Measurements from ENCODE around the gene CADPS.

Gene CADPS

GRCh38 chr3:62482961-62483360 is 392.3 kb downstream of the CADPS start:
- DNase-seq: no peak

GRCh38 chr3:62481962-62482361 is 393.3 kb downstream of the CADPS start:
- no peak for DNase-seq

- DNase-seq: no peak
These were observed 395.2 kb downstream of the CADPS start for GRCh38 chr3:62480056-62480455.

GRCh38 chr3:62479326-62479725 is 395.9 kb downstream of the CADPS start:
- no peak for DNase-seq

- DNase-seq: no peak
These were observed 399.9 kb downstream of the CADPS start for GRCh38 chr3:62475306-62475705.

DNA sequence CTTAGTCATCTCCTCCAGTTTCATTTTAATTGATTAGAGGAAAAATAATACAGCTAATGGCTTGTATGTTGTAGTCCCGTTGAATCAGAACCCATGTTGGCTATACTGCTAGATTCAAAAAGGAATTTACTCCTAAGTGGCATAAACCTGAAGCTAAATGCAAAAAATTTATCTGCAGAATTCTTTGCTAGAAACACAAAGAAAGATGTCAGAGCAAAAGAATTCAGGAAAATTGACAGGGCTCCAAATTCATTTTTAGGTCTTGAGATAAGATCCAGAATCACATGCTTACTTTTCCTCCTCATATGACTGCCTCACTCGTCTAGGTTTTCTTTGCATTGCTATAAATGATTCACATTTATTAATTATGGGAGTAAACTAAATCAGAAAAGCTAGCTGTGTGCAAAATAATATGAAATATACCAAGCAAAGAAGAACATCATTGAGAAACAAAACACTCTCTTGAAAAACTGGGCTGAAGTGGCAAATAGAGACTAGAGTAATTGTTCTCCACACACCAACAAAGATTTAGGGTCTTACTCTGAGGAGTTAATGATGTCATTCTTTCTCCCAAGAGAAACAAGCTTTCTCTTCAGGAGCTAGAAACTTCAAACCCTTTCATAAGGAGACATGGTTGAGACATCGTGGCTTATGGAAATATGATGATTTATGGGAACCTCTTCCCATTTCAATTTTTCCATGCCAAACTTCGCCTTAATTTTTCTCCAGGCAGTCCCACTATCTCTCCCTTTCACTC is 407.1 kb downstream of the CADPS start:
- no peak for DNase-seq

DNA sequence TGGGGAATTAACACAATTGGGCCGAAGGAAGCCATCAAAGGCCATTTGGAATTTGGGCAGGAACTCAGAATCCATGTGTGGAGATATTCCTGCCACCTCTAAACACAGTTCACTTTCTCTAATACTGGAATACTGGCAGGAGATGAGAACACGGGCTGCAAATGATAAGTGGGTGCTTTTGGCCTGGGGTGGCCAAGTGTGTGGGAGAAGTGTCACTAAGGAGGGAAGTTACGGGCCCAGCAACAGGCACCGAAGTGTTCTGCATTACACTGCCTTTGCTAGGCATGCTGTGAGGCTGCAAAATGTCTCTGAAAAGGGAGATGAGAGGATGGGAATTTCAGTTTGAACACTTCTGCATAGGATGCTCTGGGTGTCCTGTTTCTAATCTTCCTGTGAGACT is 412.4 kb downstream of the CADPS start:
- DNase-seq: no peak

DNA sequence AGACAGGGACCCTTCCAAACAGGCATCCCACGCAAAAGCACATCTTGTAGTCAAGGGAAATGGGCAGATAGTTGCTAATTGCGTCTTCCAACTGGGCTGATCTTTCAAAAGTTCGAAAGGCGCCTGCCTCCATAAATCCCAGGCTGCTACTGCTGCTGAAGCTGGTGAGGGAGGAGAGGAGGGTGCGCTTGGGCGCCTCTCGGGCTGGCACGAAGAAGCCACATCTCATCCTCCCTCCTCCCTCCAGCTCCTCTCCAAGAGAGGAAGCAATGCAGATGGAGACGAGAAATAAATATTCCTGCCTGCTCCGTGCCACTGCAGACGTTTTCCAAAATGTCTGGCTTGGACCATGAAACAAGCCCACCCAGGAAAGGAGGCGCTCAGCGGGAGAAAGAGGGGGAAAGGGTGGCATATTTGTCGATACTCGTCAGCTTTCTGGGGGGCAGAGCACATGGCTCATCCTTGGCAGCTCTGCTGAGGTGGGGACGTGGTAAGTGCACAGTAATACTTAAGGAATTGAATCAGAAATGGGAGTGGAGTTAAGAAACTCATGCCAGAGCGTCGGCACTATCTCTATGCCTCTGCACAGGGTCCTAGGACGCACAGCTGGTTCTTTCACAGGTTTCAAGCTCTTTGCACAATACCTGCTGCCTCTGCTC is 413.0 kb downstream of the CADPS start:
- no peak for DNase-seq

- no peak for DNase-seq
These were observed 420.3 kb downstream of the CADPS start for GRCh38 chr3:62454916-62455315.

GRCh38 chr3:62453448-62453847 is 421.8 kb downstream of the CADPS start:
- no peak for DNase-seq

DNA sequence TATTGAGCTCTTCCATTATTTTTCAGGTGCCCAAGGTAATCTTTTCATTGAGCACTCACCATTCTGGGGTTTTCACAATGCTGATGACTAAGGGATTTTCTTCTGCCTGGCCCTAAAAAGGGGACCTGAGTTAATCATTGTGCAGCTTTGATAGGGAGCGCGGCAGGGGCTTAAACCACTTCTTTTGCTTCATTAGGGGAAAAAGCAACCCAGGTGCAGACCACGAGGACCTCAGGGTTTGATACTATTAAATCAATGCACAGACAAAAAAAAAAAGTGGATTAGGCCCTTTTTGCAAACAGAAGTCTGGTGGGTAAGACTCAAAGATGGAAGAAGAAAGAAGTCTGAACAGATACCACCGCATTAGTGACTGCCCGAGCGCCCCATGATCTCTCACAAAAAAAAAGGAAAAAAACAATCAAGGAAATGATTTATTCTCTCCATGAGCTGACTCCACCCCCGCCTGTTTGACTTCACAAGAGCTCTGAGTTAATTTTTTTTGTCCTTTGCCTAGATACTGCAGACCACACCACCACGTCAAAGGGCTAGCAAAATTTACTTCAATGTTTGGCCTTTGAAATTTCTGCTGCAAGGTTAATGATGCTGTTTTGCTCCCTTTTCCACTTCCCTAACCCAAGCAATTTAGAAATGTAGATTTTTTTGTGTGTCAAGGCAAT is 423.9 kb downstream of the CADPS start:
- no peak for DNase-seq

- DNase-seq: no peak
These were observed 428.8 kb downstream of the CADPS start for GRCh38 chr3:62446337-62446940.

GRCh38 chr3:62445275-62445674 is 429.9 kb downstream of the CADPS start:
- peak in 1 of 2 donors; percentile 19 for DNase-seq

GRCh38 chr3:62439978-62440377 is 435.2 kb downstream of the CADPS start:
- DNase-seq: no peak

- no peak for DNase-seq
These were observed 435.9 kb downstream of the CADPS start for GRCh38 chr3:62439176-62439813.

DNA sequence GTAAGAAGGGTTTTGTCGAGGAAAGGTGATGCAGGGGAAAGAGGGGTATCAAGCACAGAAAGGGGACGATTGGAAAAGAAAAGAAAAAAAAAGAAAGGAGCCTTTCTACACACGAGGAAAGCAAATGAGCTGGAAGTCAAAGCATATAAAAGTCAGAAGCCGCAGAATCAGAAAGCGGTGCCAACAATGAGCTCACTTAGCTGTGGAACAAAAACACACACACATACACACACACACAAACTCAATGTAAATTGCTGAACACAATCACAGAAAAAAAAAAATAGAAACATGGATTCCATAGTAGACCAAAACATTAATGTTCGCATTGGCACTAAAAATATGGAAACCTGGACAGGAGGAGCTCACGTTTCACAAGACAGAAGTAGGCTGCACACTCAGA is 438.4 kb downstream of the CADPS start:
- no peak for DNase-seq

- DNase-seq: no peak
These were observed 441.8 kb downstream of the CADPS start for GRCh38 chr3:62433396-62433795.

DNA sequence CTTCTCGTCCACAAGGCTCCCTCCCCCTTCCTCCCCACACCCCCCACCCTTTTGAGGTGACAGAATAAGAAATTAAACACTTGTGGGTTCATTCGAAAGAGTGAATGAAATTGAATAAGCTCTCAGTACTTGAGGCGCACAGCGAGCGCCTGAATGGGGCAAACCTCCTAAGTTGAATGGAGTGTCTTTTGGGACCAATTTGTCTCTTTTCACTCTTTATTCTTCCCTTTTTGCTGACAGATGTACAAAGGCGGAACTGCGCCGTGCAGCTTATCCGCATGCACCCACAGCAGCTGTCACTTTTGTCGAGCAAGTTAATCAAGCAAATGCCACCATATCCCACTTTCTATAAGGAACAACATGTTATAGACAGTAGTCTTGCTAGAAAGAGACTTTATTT is 454.0 kb downstream of the CADPS start:
- no peak for DNase-seq

- no peak for DNase-seq
These were observed 459.1 kb downstream of the CADPS start for GRCh38 chr3:62416144-62416543.

DNA sequence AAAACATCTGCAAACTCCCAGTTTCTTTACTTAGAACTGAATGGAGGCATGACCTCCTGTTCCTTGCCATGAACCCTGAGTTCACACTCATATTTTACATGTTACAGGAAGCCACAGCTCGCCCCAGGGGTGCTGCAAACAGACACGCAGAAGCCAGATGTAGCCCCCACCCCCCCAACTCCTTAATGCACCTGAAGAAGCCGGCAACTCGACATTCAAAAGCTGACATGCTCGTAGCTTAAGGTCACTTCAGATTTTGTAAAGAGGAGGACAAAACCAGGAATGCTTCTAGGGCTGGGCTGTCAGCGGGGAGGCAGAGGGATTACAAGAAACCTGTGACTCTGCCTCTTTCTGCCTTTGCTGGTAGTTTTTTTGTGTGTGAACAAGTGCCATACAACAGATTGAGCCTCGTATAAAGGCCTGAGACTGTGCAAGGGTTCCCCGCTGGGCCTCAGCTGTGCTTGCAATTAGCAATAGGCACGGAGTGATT is 459.9 kb downstream of the CADPS start:
- DNase-seq: no peak

- DNase-seq: no peak
These were observed 460.4 kb downstream of the CADPS start for GRCh38 chr3:62414786-62415185.

DNA sequence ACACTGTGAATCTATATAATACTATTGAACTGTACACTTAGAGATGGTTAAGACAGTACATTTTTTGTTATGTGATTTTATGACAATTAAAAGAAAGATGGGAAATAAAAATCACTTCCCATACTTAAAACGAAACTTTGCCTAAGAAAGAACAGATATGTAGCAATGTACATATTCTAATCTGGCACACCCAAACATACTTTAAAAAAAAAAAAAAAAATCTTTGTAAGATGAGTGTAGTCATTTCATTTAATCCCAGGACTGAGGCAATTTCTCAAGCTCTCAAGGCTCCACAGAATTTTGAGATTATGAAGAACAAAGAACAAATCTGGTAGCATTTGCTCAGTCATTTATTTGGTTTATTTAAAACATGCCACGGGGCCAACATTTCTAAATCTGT is 461.5 kb downstream of the CADPS start:
- no peak for DNase-seq

DNA sequence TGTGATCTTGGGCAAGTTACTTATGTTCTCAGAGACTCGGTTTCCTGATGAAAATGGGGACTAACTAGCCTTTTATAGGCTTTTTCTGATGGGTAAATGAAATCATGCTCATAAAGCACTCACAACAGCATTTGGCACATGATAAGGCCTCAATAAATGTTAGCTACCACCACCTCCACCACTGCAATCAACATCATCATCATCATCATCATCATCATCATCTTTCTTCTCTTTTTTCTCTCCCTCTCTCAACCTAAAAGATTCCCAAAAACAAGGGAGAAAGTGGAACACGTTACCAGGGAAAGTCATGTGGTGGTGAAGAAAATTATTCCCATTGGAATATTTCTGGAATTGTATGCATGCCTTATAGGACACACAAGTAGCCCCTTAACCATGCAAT is 468.3 kb downstream of the CADPS start:
- DNase-seq: no peak

Data from CD4-positive, alpha-beta T cell treated with Interleukin-1 beta for 1 hour (primary cell).